Renal cortex interstitium (tissue), 15 donors: Measurements from ENCODE around the gene PHF3. TPM values are rescaled to one million over a fixed set of nuclear protein-coding genes. Genes with fewer than 3 reads are reported as not detected.

Source experiments
- DNase-seq, 11 donors: peaks; one replicate each; pipeline ENCODE4 v3.0.0-alpha.2; 2013; ENCODE audit warnings: low read depth in 9 of 11, low spot score in 4 of 11; ENCODE audit errors: extremely low read depth in 1 of 11
- long read RNA-seq, 16 experiments: transcript quantifications; one replicate each; lab custom pipeline, GENCODE V29; 2026
- polyA plus RNA-seq, 3 donors: library from polyadenylated mRNA; unstranded; fragments of 120-200 nt; gene quantifications; one replicate each; pipeline ENCODE4 v1.2.1, GENCODE V29; 2013; ENCODE audit not compliant: insufficient read length in 3 of 3

The PHF3 gene
- polyA plus RNA-seq, result 10 to 100 TPM; 58.1 to 69.1 (median 64.1) TPM
- long read RNA-seq, donor 1, partial matches to known transcripts, result 7 of 9 reads
- long read RNA-seq, donor 1, other reads (novel, unspliced or antisense), result 0 of 9 reads
- long read RNA-seq, donor 2, full-length matches to known transcripts, result 1 of 9 reads
- long read RNA-seq, donor 2, partial matches to known transcripts, result 8 of 9 reads
- long read RNA-seq, donor 2, other reads (novel, unspliced or antisense), result 0 of 9 reads
- long read RNA-seq, donor 3, partial matches to known transcripts, result 10 of 10 reads
- long read RNA-seq, donor 3, other reads (novel, unspliced or antisense), result 0 of 10 reads
- long read RNA-seq, donor 4, partial matches to known transcripts, result 0 of 1 reads
- long read RNA-seq, donor 4, other reads (novel, unspliced or antisense), result 0 of 1 reads
- long read RNA-seq, donor 5, result 0 reads
- long read RNA-seq, donor 6, partial matches to known transcripts, result 65 of 65 reads
- long read RNA-seq, donor 6, other reads (novel, unspliced or antisense), result 0 of 65 reads
- long read RNA-seq, donor 7, full-length matches to known transcripts, result 1 of 1 reads
- long read RNA-seq, donor 7, partial matches to known transcripts, result 0 of 1 reads
- long read RNA-seq, donor 7, other reads (novel, unspliced or antisense), result 0 of 1 reads
- long read RNA-seq, donor 8, result 0 reads
- long read RNA-seq, donor 9, full-length matches to known transcripts, result 1 of 1 reads
- long read RNA-seq, donor 9, partial matches to known transcripts, result 0 of 1 reads
- long read RNA-seq, donor 9, other reads (novel, unspliced or antisense), result 0 of 1 reads
- long read RNA-seq, donor 10, full-length matches to known transcripts, result 1 of 38 reads
- long read RNA-seq, donor 10, partial matches to known transcripts, result 37 of 38 reads
- long read RNA-seq, donor 10, other reads (novel, unspliced or antisense), result 0 of 38 reads
- long read RNA-seq, donor 11, partial matches to known transcripts, result 52 of 52 reads
- long read RNA-seq, donor 11, other reads (novel, unspliced or antisense), result 0 of 52 reads
- long read RNA-seq, donor 12, result 0 reads
- long read RNA-seq, donor 13, result 0 reads
- long read RNA-seq, donor 14, partial matches to known transcripts, result 0 of 1 reads
- long read RNA-seq, donor 14, other reads (novel, unspliced or antisense), result 0 of 1 reads
- long read RNA-seq, donor 15, result 0 reads
- long read RNA-seq, donor 16, full-length matches to known transcripts, result 4 of 62 reads
- long read RNA-seq, donor 16, partial matches to known transcripts, result 58 of 62 reads
- long read RNA-seq, donor 16, other reads (novel, unspliced or antisense), result 0 of 62 reads

GRCh38 chr6:63635588-63636517 lies at the start of gene PHF3:
Gene PHF3 (plus strand): TSS chr6:63635802. CDS start chr6:63646552, 10,750 bp downstream.
- peak; percentile 79 to 91 (median 86) for DNase-seq

- no peak for DNase-seq
Observed at GRCh38 chr6:63589952-63590411, 45.6 kb upstream of the PHF3 start.

- no peak for DNase-seq
Observed at GRCh38 chr6:63592886-63593285, 42.7 kb upstream of the PHF3 start.

GRCh38 chr6:63597141-63598048 lies 38.2 kb upstream of the PHF3 start:
- DNase-seq, result peak in 1 of 11 donors; percentile 10

GRCh38 chr6:63598049-63599036 lies 37.3 kb upstream of the PHF3 start:
- peak in 10 of 11 donors; percentile 38 to 69 (median 62) for DNase-seq

- no peak for DNase-seq
Observed at GRCh38 chr6:63599243-63599642, 36.4 kb upstream of the PHF3 start.

- no peak for DNase-seq
Observed at GRCh38 chr6:63600136-63600535, 35.5 kb upstream of the PHF3 start.

- DNase-seq, result no peak
Observed at GRCh38 chr6:63609231-63609630, 26.4 kb upstream of the PHF3 start.

GRCh38 chr6:63610944-63611343 lies 24.7 kb upstream of the PHF3 start:
- no peak for DNase-seq

- no peak for DNase-seq
Observed at GRCh38 chr6:63611560-63611959, 24.0 kb upstream of the PHF3 start.

GRCh38 chr6:63615590-63615989 lies 20.0 kb upstream of the PHF3 start:
- no peak for DNase-seq

- DNase-seq, result no peak
Observed at GRCh38 chr6:63624091-63624490, 11.5 kb upstream of the PHF3 start.

- no peak for DNase-seq
Observed at GRCh38 chr6:63630466-63630865, 5.1 kb upstream of the PHF3 start.

- DNase-seq, result no peak
Observed at GRCh38 chr6:63634630-63635029, 972 bp upstream of the PHF3 start.

GRCh38 chr6:63635215-63635587 lies 401 bp upstream of the PHF3 start:
- peak in 2 of 11 donors; percentile 7 to 17 for DNase-seq

- DNase-seq, result peak in 10 of 11 donors; percentile 17 to 51 (median 38)
Observed at GRCh38 chr6:63636518-63637021, 968 bp downstream of the PHF3 start.
